IMR-90 (cell line): ENCODE data around the gene TMEM17.

Experiments used
- POLR2A ChIP-seq: IDR thresholded peaks from 2 replicates; pipeline ENCODE4 v1.6.1; 2012; ENCODE audit warnings: mild to moderate bottlenecking, low read depth, low read length
- SMC3 ChIP-seq: fragments of 150-350 bp; IDR thresholded peaks from 2 replicates; pipeline ENCODE4 v1.6.1; 2016; ENCODE audit warnings: low read depth, mild to moderate bottlenecking, antibody characterized with exemption, low read length, moderate library complexity
- TF ChIP-seq, protein P1 (sequence below): conservative IDR thresholded peaks from 2 replicates; pipeline ENCODE4 v1.5.1; 2012; ENCODE audit warnings: mild to moderate bottlenecking, low read depth, low read length, improper control_type of control experiment
- TF ChIP-seq, protein P2 (sequence below): fragments of 150-350 bp; IDR thresholded peaks from 2 replicates; pipeline ENCODE4 v1.6.1; 2017; ENCODE audit warnings: mild to moderate bottlenecking, antibody characterized with exemption, low read length, low read depth

- no peak for TF ChIP-seq POLR2A
- no peak for TF ChIP-seq SMC3
- TF ChIP-seq, protein P1, sequence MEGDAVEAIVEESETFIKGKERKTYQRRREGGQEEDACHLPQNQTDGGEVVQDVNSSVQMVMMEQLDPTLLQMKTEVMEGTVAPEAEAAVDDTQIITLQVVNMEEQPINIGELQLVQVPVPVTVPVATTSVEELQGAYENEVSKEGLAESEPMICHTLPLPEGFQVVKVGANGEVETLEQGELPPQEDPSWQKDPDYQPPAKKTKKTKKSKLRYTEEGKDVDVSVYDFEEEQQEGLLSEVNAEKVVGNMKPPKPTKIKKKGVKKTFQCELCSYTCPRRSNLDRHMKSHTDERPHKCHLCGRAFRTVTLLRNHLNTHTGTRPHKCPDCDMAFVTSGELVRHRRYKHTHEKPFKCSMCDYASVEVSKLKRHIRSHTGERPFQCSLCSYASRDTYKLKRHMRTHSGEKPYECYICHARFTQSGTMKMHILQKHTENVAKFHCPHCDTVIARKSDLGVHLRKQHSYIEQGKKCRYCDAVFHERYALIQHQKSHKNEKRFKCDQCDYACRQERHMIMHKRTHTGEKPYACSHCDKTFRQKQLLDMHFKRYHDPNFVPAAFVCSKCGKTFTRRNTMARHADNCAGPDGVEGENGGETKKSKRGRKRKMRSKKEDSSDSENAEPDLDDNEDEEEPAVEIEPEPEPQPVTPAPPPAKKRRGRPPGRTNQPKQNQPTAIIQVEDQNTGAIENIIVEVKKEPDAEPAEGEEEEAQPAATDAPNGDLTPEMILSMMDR: no peak
- TF ChIP-seq, protein P2, sequence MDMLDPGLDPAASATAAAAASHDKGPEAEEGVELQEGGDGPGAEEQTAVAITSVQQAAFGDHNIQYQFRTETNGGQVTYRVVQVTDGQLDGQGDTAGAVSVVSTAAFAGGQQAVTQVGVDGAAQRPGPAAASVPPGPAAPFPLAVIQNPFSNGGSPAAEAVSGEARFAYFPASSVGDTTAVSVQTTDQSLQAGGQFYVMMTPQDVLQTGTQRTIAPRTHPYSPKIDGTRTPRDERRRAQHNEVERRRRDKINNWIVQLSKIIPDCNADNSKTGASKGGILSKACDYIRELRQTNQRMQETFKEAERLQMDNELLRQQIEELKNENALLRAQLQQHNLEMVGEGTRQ: no peak
These were observed 30.6 kb downstream of the TMEM17 start for GRCh38 chr2:62475172-62476011.
